ENCODE results near the gene CPE.

- TF ChIP-seq CTCF (IDR thresholded peaks at IDR 0.05; ENCODE audit: low read depth, low read length, missing input control): no peak
- no peak for TF ChIP-seq SP1 (IDR thresholded peaks at IDR 0.05)
- TF ChIP-seq, protein P1, sequence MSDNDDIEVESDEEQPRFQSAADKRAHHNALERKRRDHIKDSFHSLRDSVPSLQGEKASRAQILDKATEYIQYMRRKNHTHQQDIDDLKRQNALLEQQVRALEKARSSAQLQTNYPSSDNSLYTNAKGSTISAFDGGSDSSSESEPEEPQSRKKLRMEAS (IDR thresholded peaks at IDR 0.05): no peak
- TF ChIP-seq, protein P2, sequence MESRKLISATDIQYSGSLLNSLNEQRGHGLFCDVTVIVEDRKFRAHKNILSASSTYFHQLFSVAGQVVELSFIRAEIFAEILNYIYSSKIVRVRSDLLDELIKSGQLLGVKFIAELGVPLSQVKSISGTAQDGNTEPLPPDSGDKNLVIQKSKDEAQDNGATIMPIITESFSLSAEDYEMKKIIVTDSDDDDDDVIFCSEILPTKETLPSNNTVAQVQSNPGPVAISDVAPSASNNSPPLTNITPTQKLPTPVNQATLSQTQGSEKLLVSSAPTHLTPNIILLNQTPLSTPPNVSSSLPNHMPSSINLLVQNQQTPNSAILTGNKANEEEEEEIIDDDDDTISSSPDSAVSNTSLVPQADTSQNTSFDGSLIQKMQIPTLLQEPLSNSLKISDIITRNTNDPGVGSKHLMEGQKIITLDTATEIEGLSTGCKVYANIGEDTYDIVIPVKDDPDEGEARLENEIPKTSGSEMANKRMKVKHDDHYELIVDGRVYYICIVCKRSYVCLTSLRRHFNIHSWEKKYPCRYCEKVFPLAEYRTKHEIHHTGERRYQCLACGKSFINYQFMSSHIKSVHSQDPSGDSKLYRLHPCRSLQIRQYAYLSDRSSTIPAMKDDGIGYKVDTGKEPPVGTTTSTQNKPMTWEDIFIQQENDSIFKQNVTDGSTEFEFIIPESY (IDR thresholded peaks at IDR 0.05): no peak
- TF ChIP-seq YY1 (IDR thresholded peaks at IDR 0.05): no peak
- no peak for TF ChIP-seq EGR1 (IDR thresholded peaks at IDR 0.05; ENCODE audit: low read depth in 2 of 2)
- TF ChIP-seq TAF1 (conservative IDR thresholded peaks at IDR 0.05): no peak
- TF ChIP-seq RXRA (IDR thresholded peaks at IDR 0.05): no peak
- TF ChIP-seq FOXA1 (IDR thresholded peaks at IDR 0.05): no peak
Measured at GRCh38 chr4:165388756-165389155, 9.9 kb downstream of the CPE start.
